Mesodermal cell (in vitro differentiated cells): Measurements from ENCODE around the gene CSGALNACT2.
"Not testable (repeated sequence)": the region's sequence is repeated elsewhere in the genome, so short reads cannot be mapped to it uniquely, and the experiment has no call there.

Experiments used
- H3K27ac ChIP-seq: 2 replicates; pipeline ENCODE4 v1.7.0; 2013; ENCODE audit warnings: mild to moderate bottlenecking, low read depth, low read length, moderate library complexity; ENCODE audit not compliant: severe bottlenecking
- H3K36me3 ChIP-seq: 2 replicates; pipeline ENCODE4 v1.7.1; 2013; ENCODE audit warnings: mild to moderate bottlenecking, low read length, moderate library complexity; ENCODE audit not compliant: control insufficient read depth, insufficient read depth
- H3K4me1 ChIP-seq: one replicate; pipeline ENCODE4 v1.7.1; 2013; ENCODE audit warnings: mild to moderate bottlenecking, low read length; ENCODE audit not compliant: insufficient read depth, control insufficient read depth, poor library complexity, severe bottlenecking
- H3K4me3 ChIP-seq: 2 replicates; pipeline ENCODE4 v1.7.0; 2013; ENCODE audit warnings: low read length, control low read depth, mild to moderate bottlenecking; ENCODE audit not compliant: insufficient read depth, poor library complexity, severe bottlenecking; ENCODE audit errors: extremely low read depth
- H3K9me3 ChIP-seq: 2 replicates; pipeline ENCODE4 v1.7.1; 2013; ENCODE audit warnings: mild to moderate bottlenecking, low read length, moderate library complexity; ENCODE audit not compliant: control insufficient read depth
- WGBS, 2 experiments: methylation state at CpG; one replicate each; pipeline ENCODE4 v1.1.5; 2013; ENCODE audit warnings: missing lambda C conversion rate in 2 of 2; ENCODE audit not compliant: insufficient coverage in 2 of 2; 5-methylcytosine and 5-hydroxymethylcytosine counted together

The CSGALNACT2 gene

DNA sequence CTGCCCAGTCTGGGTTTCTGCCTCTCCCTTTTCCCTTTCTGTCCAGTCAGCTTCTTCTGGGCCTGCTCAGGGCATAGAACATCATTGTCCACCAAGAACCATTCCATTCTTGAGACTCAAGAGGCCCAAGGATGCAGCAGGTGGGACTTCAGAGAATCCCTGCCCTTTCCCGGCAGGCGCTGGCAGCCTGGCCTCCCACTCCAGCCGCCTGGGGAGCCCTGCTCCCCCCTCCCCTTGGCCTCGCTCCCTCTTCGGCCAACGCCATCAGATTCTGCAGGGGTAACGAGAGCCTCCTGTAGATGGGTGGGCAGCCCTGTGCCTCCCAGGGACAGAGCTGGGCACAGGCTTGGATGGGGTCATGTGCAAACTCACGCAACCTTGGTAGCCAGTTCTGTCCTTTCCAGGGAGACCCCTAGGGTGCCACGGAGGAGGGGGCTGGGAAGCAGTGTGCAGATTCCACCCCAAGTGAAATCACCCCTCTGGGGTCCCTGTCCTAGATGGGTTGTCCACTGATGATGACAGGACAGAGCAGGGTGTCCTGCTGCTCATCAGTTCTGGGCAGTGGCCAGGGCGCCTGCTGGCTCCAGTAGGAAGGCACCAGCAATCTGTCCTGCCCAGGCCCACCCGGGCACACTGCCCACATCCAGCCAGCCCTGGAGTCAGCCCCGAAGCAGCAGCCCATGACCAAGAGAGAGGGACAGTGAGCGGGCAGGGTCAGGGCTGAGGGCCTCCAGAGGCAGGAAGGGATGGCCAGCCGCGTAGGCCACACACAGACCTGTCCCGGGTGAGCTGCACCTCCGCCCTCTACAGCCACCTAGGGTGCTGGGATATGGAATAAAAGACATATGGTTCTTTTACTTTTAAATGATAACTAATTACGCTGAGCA is 80.9 kb downstream of the CSGALNACT2 start:
- H3K36me3 ChIP-seq: no peaks in the 10 kb centered on the region
- 87 to 88% methylated on average over 11 to 16 of the region's 18 CpGs for WGBS, 2 experiments
- H3K9me3 ChIP-seq: no peaks in the 10 kb centered on the region
- H3K27ac ChIP-seq: no peak overlapping the region
- H3K4me1 ChIP-seq: peaks cover 3% of the 10 kb centered on the region
- no peak overlapping the region for H3K4me3 ChIP-seq

DNA sequence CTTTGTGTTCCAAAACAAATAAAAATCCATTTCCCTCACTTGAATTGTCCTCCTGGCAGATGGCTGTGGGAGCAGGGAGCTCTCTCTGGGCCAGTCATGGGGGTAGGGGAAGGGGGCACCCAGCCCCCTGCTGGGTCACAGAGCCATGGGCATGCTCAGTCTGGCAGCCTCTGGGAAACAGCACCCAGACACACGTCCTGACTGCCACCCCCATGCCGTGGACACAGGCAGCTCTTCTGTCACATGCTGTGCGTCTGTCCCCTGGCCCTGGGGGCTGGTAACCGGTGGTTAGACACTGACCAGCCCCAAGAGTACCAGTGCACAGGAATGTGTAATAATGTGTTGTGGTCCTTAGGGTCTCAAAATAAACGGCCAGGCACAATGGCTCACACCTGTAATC is 81.6 kb downstream of the CSGALNACT2 start:
- H3K27ac ChIP-seq: no peak overlapping the region
- no peaks in the 10 kb centered on the region for H3K36me3 ChIP-seq
- whole genome bisulfite sequencing, 2 experiments: 86 to 92% methylated on average over 4 to 5 of the region's 5 CpGs
- H3K4me1 ChIP-seq: peaks cover 3% of the 10 kb centered on the region
- H3K4me3 ChIP-seq: no peak overlapping the region
- no peaks in the 10 kb centered on the region for H3K9me3 ChIP-seq

DNA sequence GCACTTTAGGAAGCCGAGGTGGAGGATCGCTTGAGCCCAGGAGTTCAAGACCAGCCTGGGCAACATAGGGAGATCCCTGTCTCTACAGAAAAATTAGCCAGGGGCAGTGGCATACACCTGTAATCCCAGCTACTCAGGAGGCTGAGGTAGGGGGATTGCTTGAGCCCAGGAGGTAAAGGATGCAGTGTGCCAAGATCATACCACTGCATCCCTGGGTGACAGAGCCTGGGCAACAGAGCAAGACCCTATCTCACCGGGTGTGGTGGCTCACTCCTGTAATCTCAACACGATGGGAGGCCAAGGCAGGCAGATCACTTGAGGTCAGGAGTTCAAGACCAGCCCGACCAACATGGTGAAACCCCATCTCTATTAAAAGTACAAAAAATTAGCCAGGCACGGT is 82.0 kb downstream of the CSGALNACT2 start:
- not testable (repeated sequence) for H3K27ac ChIP-seq, H3K9me3 ChIP-seq, H3K4me1 ChIP-seq, H3K4me3 ChIP-seq, H3K36me3 ChIP-seq
- WGBS, 2 experiments: 79 to 85% methylated on average over 6 of the region's 6 CpGs

DNA sequence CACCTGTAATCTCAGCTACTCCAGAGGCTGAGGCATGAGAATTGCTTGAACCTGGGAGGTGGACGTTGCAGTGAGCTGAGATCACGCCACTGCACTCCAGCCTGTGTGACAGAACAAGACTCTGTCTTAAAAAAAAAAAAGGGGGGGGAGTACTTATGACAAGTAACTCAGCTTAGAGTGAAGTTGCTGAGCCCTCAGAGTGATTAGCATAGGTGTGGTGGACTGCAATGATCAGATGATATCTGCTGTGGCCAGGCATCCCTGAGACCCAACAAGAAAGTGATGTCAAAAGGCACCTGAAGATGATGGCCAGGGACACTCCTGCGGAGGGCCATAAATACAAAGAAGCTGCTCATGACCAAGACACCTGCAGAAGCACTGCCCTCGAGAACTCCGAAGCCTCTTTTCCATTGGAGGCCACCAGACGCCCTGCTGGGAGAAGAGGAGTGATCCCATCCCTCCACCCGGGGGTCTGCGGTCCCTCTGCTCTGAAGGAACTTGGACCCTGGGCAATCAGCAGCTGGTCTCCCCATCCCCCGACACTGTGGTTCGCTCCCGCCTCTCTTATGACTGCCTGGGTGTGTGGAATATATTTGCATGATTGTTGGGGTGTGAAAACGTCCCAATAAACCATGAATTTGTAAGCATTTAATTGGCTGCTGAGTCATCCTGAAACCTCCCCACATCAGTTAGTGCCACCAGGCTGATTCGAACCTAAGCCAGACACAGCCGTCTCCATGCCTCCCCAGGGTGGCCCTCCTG is 82.6 kb downstream of the CSGALNACT2 start:
- H3K27ac ChIP-seq: no peak overlapping the region
- H3K4me1 ChIP-seq: peaks cover 3% of the 10 kb centered on the region
- no peaks in the 10 kb centered on the region for H3K9me3 ChIP-seq
- H3K36me3 ChIP-seq: no peaks in the 10 kb centered on the region
- no peak overlapping the region for H3K4me3 ChIP-seq
- 70 to 76% methylated on average over 8 to 13 of the region's 14 CpGs for WGBS, 2 experiments

DNA sequence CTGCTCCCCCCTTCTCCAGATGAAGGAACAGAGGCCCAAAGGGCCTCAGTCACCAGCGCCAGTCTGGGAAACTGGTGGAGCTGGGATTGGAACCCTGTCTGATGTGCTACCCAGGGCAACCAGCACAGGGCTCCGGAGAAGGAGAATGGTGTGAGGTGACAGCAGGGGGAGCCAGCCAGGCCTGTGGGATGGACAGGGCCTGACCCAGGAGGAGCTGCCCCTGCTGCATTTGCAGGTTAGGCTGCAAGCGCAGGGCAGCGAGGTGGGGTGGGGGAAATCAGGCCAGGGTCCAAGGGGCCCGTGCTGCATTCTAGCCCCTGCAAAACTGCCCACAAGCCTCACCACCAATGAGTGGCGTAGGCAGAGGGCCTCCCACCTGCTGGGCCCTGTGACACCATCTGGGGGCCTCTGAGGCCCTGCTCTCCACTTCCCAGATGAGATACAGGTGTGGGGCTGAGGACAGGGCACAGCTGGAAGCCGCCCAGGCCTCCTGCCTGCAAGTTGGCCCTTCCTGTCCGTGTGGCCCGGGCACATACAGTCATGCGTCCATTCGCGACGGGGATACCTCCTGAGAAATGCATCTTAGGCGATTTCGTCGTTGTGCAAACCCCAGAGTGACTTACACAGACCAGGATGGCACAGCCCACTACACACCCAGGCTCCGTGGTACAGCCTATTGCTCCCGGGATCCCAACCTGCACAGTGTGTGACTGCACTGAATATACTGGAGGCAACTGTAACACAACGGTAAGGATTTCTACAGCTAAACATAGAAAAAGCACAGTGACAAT is 83.4 kb downstream of the CSGALNACT2 start:
- Histone ChIP-seq H3K4me1 (peaks cover 3% of the 10 kb centered on the region), H3K4me3 (no peak overlapping the region), H3K36me3 (no peaks in the 10 kb centered on the region), H3K27ac (no peak overlapping the region), H3K9me3 (no peaks in the 10 kb centered on the region)
- WGBS, 2 experiments: 69 to 78% methylated on average over 14 to 18 of the region's 19 CpGs

DNA sequence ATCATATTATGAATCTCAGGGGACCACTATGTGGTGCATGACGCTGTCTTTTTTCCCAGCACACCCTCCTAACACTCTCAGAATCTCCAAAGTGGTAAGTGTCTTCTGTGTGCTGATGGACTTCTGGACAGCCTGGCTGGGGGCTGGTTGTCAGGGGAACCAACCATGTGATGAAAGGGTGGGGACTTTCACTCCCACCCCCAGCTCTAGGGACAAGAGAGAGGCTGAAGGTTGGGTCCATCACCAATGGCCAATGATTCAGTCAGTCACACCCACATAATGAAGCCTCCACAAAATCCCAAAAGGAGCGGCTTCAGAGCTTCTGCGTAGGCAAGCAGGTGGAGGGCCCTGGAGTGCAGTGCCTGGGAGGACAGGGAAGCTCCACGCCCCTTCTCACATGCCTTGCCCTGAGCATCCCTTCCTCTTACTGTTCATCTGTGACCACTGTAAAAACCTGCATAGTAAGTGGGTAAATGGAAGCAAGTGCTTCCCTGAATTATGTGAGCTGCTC is 84.0 kb downstream of the CSGALNACT2 start:
- 80 to 83% methylated on average over 1 to 2 of the region's 4 CpGs for WGBS, 2 experiments

DNA sequence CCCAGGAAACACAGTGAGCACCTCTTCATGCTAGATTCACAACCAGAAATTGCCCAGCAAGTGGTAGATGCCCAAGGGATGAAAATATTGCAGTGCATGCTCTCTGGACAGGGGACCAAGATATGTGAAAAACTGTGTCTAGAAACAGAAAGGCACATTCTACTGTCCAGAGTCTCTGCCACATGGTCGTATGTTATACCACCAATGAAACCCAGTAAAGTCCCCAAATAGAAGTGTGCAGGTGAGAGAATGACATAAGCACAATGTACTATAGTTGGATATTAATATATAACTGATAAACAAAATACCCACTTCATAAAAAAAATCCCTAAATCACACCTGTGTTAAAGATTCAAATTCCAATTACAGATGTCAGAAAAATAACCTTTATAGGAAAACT is 84.8 kb downstream of the CSGALNACT2 start:
- no peaks in the 10 kb centered on the region for H3K9me3 ChIP-seq
- no peak overlapping the region for H3K4me3 ChIP-seq
- no CpG with 5 or more reads among the region's 1 CpG for WGBS, 2 experiments
- H3K27ac ChIP-seq: no peak overlapping the region
- H3K4me1 ChIP-seq: peaks cover 3% of the 10 kb centered on the region
- H3K36me3 ChIP-seq: no peaks in the 10 kb centered on the region

More for the DNA sequence above, 84.0 kb downstream of the CSGALNACT2 start:
- Histone ChIP-seq H3K36me3 (no peaks in the 10 kb centered on the region), H3K4me1 (peaks cover 3% of the 10 kb centered on the region), H3K9me3 (no peaks in the 10 kb centered on the region), H3K27ac (no peak overlapping the region), H3K4me3 (no peak overlapping the region)

DNA sequence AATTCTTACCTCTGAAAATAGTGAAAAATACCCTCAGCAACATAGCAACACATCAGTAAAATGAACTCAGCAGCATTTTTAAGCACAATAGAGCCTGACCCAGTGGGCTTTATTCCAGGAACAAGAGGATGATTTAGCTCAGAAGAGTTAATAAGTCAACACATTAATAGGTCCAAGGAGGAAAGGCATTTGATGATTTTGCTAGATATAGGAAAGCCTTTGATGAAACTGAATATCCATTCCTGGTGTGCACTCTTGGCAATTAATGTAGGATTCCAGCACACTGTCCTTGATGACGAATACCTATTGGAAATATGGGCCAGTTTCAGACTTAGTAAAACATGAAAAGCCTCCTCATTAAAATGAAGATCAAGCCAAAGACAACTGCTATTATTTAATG is 86.1 kb downstream of the CSGALNACT2 start:
- 100% methylated on average over 1 of the region's 1 CpG; no CpG with 5 or more reads in 1 of the 2 experiments for WGBS, 2 experiments
- no peaks in the 10 kb centered on the region for H3K36me3 ChIP-seq

DNA sequence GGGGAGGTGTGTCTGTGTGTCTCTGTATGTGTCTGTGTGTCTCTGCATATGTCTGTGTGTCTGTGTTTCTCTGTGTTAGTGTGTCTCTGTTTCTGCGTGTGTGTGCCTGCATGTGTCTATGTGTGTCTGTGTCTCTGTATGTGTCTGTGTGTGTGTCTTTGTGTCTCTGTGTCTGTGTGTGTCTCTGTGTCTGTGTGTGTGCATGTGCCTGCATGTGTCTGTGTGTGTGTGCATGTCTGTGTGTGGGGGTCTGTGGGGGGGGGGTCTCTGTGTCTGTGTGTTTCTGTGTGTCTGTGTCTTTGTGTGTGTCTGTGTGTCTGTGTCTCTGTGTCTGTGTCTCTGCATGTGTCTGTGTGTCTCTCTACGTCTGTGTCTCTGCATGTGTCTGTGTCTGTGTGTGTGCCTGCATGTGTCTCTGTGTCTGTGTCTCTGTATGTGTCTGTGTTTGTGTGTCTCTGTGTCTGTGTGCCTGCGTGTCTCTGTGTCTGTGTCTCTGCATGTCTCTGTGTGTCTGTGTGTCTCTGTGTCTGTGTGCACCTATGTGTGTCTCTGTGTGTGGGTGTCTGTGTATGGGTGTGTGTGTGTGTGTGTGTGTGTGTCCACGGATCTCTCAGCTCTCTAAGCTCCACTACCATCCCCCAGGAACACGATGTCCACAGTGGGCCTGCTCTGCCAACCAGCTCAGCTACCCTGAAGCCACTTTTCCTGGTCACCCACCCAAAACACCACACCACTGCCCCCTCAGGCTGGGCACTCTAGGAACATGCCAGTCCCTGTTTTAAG is 87.0 kb downstream of the CSGALNACT2 start:
- H3K9me3 ChIP-seq: no peaks in the 10 kb centered on the region
- WGBS, 2 experiments: 78 to 89% methylated on average over 4 of the region's 5 CpGs
- H3K4me3 ChIP-seq: no peak overlapping the region
- no peak overlapping the region for H3K27ac ChIP-seq
- H3K4me1 ChIP-seq: peaks cover 3% of the 10 kb centered on the region
- H3K36me3 ChIP-seq: no peaks in the 10 kb centered on the region

More for the DNA sequence above, 86.1 kb downstream of the CSGALNACT2 start:
- peaks cover 3% of the 10 kb centered on the region for H3K4me1 ChIP-seq
- no peak overlapping the region for H3K4me3 ChIP-seq
- H3K27ac ChIP-seq: no peak overlapping the region
- H3K9me3 ChIP-seq: no peaks in the 10 kb centered on the region

DNA sequence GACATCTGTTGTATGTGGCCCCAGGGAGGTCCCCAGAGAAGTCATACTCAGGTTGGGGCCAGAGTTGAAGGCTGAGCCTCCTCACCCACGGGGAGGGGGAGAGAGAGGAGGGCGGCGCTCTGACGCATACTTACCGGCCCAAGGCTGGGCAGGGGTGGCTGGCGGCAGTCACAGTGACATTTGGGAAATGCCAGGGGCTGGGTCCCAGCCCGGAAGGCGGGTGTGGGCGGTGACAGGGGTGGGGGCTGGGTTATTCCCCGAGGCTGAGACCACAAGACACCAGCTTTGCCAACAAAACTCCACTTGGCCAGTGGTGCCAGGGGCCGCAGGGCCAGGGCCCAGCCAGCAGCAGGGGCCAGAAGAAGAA is 87.5 kb downstream of the CSGALNACT2 start:
- H3K36me3 ChIP-seq: no peaks in the 10 kb centered on the region
- WGBS, 2 experiments: 62 to 74% methylated on average over 3 to 4 of the region's 11 CpGs
- no peak overlapping the region for H3K4me3 ChIP-seq
- no peak overlapping the region for H3K27ac ChIP-seq
- H3K9me3 ChIP-seq: no peaks in the 10 kb centered on the region
- H3K4me1 ChIP-seq: peaks cover 3% of the 10 kb centered on the region
